T-helper 9 cell (primary cell): Measurements from ENCODE around the gene RAPGEF2.
"Not testable (repeated sequence)": the region's sequence is repeated elsewhere in the genome, so short reads cannot be mapped to it uniquely, and the experiment has no call there.

Source experiments
- DNase-seq: peaks from one replicate; pipeline ENCODE4 v3.0.0-alpha.2; 2020

Gene RAPGEF2

GRCh38 chr4:159283696-159284095 is 180.8 kb downstream of the RAPGEF2 start:
- DNase-seq: no peak

- DNase-seq: no peak
Observed at GRCh38 chr4:159284113-159284512, 181.2 kb downstream of the RAPGEF2 start.

- no peak for DNase-seq
Observed at GRCh38 chr4:159284733-159285132, 181.9 kb downstream of the RAPGEF2 start.

GRCh38 chr4:159287767-159288166 is 184.9 kb downstream of the RAPGEF2 start:
- DNase-seq: no peak

GRCh38 chr4:159289682-159290081 is 186.8 kb downstream of the RAPGEF2 start:
- no peak for DNase-seq

GRCh38 chr4:159290321-159291030 is 187.6 kb downstream of the RAPGEF2 start:
- no peak for DNase-seq

GRCh38 chr4:159291176-159291575 is 188.3 kb downstream of the RAPGEF2 start:
- DNase-seq: no peak

- no peak for DNase-seq
Observed at GRCh38 chr4:159292137-159292896, 189.4 kb downstream of the RAPGEF2 start.

GRCh38 chr4:159293811-159294515 is 191.1 kb downstream of the RAPGEF2 start:
- no peak for DNase-seq

GRCh38 chr4:159296061-159296460 is 193.2 kb downstream of the RAPGEF2 start:
- no peak for DNase-seq

- no peak for DNase-seq
Observed at GRCh38 chr4:159297091-159297490, 194.2 kb downstream of the RAPGEF2 start.

- no peak for DNase-seq
Observed at GRCh38 chr4:159298502-159298901, 195.6 kb downstream of the RAPGEF2 start.

GRCh38 chr4:159303435-159303834 is 200.6 kb downstream of the RAPGEF2 start:
- DNase-seq: no peak

- no peak for DNase-seq
Observed at GRCh38 chr4:159305129-159305528, 202.2 kb downstream of the RAPGEF2 start.

- DNase-seq: no peak
Observed at GRCh38 chr4:159307929-159308328, 205.1 kb downstream of the RAPGEF2 start.

GRCh38 chr4:159308566-159309340 is 205.9 kb downstream of the RAPGEF2 start:
- no peak for DNase-seq

- DNase-seq: no peak
Observed at GRCh38 chr4:159312236-159312635, 209.4 kb downstream of the RAPGEF2 start.

- DNase-seq: not testable (repeated sequence)
Observed at GRCh38 chr4:159315879-159316278, 213.0 kb downstream of the RAPGEF2 start.

- no peak for DNase-seq
Observed at GRCh38 chr4:159317203-159317602, 214.3 kb downstream of the RAPGEF2 start.

- DNase-seq: no peak
Observed at GRCh38 chr4:159319027-159319426, 216.1 kb downstream of the RAPGEF2 start.

GRCh38 chr4:159326480-159326879 is 223.6 kb downstream of the RAPGEF2 start:
- DNase-seq: no peak

- DNase-seq: no peak
Observed at GRCh38 chr4:159328766-159329165, 225.9 kb downstream of the RAPGEF2 start.

GRCh38 chr4:159334461-159334860 is 231.6 kb downstream of the RAPGEF2 start:
- no peak for DNase-seq
